H1 (cell line): Measurements from ENCODE around the gene GSTM2. TPM values are rescaled to one million over a fixed set of nuclear protein-coding genes. Genes with fewer than 3 reads are reported as not detected.

Experiments used
- CTCF ChIA-PET: fragments of 300-600 bp; sonication (Branson Sonifier 250); formaldehyde crosslinking; loops from one replicate; lab custom pipeline; 2021; ENCODE audit not compliant: partially characterized antibody; lab: Charles Lee
- POLR2A ChIA-PET: fragments of 300-600 bp; sonication (Branson Sonifier 250); formaldehyde crosslinking; loops from one replicate; lab custom pipeline; 2021; ENCODE audit warnings: inconsistent platforms; ENCODE audit not compliant: partially characterized antibody; lab: Charles Lee
- DNase-seq, 2 experiments: peaks; one replicate each; pipeline versions ENCODE4 v3.0.0 to v3.0.0-alpha.2; 2010 to 2022; ENCODE audit warnings: low spot score in 2 of 2, low read depth in 1 of 2, mixed read lengths in 1 of 2
- FAIRE-seq: peaks from 2 replicates; lab custom pipeline; 2011; peaks lifted over from hg19 to GRCh38; lab: Jason Lieb, UNC
- H2AFZ ChIP-seq: 2 replicates; pipeline ENCODE4 v1.8.1; 2012; ENCODE audit warnings: low read length, inconsistent platforms
- H2AK5ac ChIP-seq: 2 replicates; pipeline ENCODE4 v1.6.1; 2013; ENCODE audit warnings: low read depth, low read length
- H2BK120ac ChIP-seq: replicated peaks from 2 replicates; pipeline ENCODE3; 2013; ENCODE audit warnings: low read depth, low read length, inconsistent platforms
- H2BK12ac ChIP-seq: 2 replicates; pipeline ENCODE4 v1.6.1; 2013; ENCODE audit warnings: low read depth, low read length
- H2BK15ac ChIP-seq: 2 replicates; pipeline ENCODE4 v1.6.1; 2013; ENCODE audit warnings: low read length
- H2BK20ac ChIP-seq: 2 replicates; pipeline ENCODE4 v1.6.1; 2013; ENCODE audit warnings: low read length
- H2BK5ac ChIP-seq: 2 replicates; pipeline ENCODE4 v1.6.1; 2013; ENCODE audit warnings: low read depth, low read length
- H3K14ac ChIP-seq: 2 replicates; pipeline ENCODE4 v1.6.1; 2013; ENCODE audit warnings: inconsistent platforms; ENCODE audit not compliant: insufficient read length
- H3K18ac ChIP-seq: 2 replicates; pipeline ENCODE4 v1.6.1; 2013; ENCODE audit warnings: low read length; ENCODE audit errors: extremely low read depth
- H3K23ac ChIP-seq: 2 replicates; pipeline ENCODE4 v1.6.1; 2013; ENCODE audit warnings: inconsistent platforms; ENCODE audit not compliant: insufficient read length
- H3K23me2 ChIP-seq: 2 replicates; pipeline ENCODE4 v1.6.1; 2013; ENCODE audit warnings: low read depth, low read length
- H3K27ac ChIP-seq: 2 replicates; pipeline ENCODE4 v1.6.1; 2011; ENCODE audit warnings: low read depth, low read length, inconsistent platforms
- H3K27me3 ChIP-seq, 4 experiments: replicated peaks in 1 of 4; 1 replicate in 1 of 4; 2 replicates in 3 of 4; pipeline versions ENCODE4 v1.6.1 to v1.8.1; 2011 to 2013; ENCODE audit warnings: low read length in 3 of 4, mild to moderate bottlenecking in 3 of 4, inconsistent platforms in 2 of 4, mixed read lengths in 2 of 4, moderate library complexity in 1 of 4; ENCODE audit not compliant: control insufficient read depth in 3 of 4, insufficient read depth in 3 of 4; ENCODE audit errors: extremely low read depth in 1 of 4
- H3K36me3 ChIP-seq, 4 experiments: 2 replicates each; pipeline versions ENCODE4 v1.6.1 to v1.8.1; 2011 to 2013; ENCODE audit warnings: mild to moderate bottlenecking in 4 of 4, low read length in 3 of 4, moderate library complexity in 2 of 4, control low read depth in 1 of 4, inconsistent platforms in 1 of 4; ENCODE audit not compliant: insufficient read depth in 4 of 4, control insufficient read depth in 2 of 4
- H3K4ac ChIP-seq: replicated peaks from 2 replicates; pipeline ENCODE3; 2013; ENCODE audit warnings: low read length, low read depth, mixed read lengths, inconsistent platforms; ENCODE audit not compliant: insufficient read length
- H3K4me1 ChIP-seq, 4 experiments: replicated peaks in 1 of 4; 1 replicate in 1 of 4; 2 replicates in 3 of 4; pipeline versions ENCODE4 v1.6.1 to v1.8.1; 2011 to 2013; ENCODE audit warnings: low read length in 3 of 4, inconsistent platforms in 2 of 4, mixed read lengths in 1 of 4; ENCODE audit not compliant: insufficient read depth in 4 of 4, control insufficient read depth in 3 of 4
- H3K4me2 ChIP-seq, 2 experiments: 2 replicates each; pipeline versions ENCODE4 v1.6.1 to v1.8.1; 2011 to 2013; ENCODE audit warnings: low read depth in 2 of 2, low read length in 2 of 2, control low read depth in 1 of 2, inconsistent platforms in 1 of 2, mild to moderate bottlenecking in 1 of 2; ENCODE audit not compliant: insufficient read depth in 1 of 2
- H3K4me3 ChIP-seq, 4 experiments: fragments of 200-600, 300-600 bp in 1 of 4; sonication (generic), shearing (Covaris generic), sonication (Bioruptor Twin) in 1 of 4; 2 replicates each; pipeline versions ENCODE4 v1.5.1 to v1.8.1; 2011 to 2016; ENCODE audit warnings: low read length in 4 of 4, low read depth in 3 of 4, control low read depth in 2 of 4, inconsistent platforms in 2 of 4, mild to moderate bottlenecking in 2 of 4, mixed read lengths in 1 of 4, moderate library complexity in 1 of 4; ENCODE audit not compliant: insufficient read depth in 2 of 4; ENCODE audit errors: extremely low read depth in 1 of 4
- H3K56ac ChIP-seq: replicated peaks from 2 replicates; pipeline ENCODE3; 2013; ENCODE audit warnings: low read depth, mild to moderate bottlenecking, mixed read lengths, low read length, inconsistent platforms; ENCODE audit not compliant: insufficient read length
- H3K79me1 ChIP-seq: 2 replicates; pipeline ENCODE4 v1.6.1; 2013; ENCODE audit warnings: low read depth, low read length, control low read depth
- H3K79me2 ChIP-seq, 2 experiments: 2 replicates each; pipeline versions ENCODE4 v1.6.1 to v1.8.1; 2012 to 2013; ENCODE audit warnings: low read length in 2 of 2, mild to moderate bottlenecking in 2 of 2, inconsistent platforms in 1 of 2; ENCODE audit not compliant: insufficient read depth in 2 of 2, control insufficient read depth in 1 of 2
- H3K9ac ChIP-seq, 4 experiments: replicated peaks in 1 of 4; 1 replicate in 1 of 4; 2 replicates in 3 of 4; pipeline versions ENCODE4 v1.6.1 to v1.8.1; 2011 to 2013; ENCODE audit warnings: low read depth in 3 of 4, low read length in 3 of 4, control low read depth in 2 of 4, mild to moderate bottlenecking in 2 of 4, moderate library complexity in 2 of 4, inconsistent platforms in 1 of 4; ENCODE audit errors: extremely low read depth in 1 of 4
- H3K9me3 ChIP-seq, 2 experiments: 2 replicates each; pipeline versions ENCODE4 v1.6.1 to v1.8.1; 2012 to 2013; ENCODE audit warnings: mild to moderate bottlenecking in 2 of 2, moderate library complexity in 2 of 2, control low read depth in 1 of 2, inconsistent platforms in 1 of 2, low read depth in 1 of 2, low read length in 1 of 2, mixed read lengths in 1 of 2; ENCODE audit not compliant: insufficient read depth in 2 of 2
- H4K20me1 ChIP-seq, 2 experiments: replicated peaks in 1 of 2; 2 replicates each; pipeline versions ENCODE3 to v1.8.1; 2011 to 2013; ENCODE audit warnings: inconsistent platforms in 2 of 2, low read length in 2 of 2, mild to moderate bottlenecking in 1 of 2; ENCODE audit not compliant: insufficient read depth in 2 of 2, control insufficient read depth in 1 of 2
- H4K5ac ChIP-seq: 2 replicates; pipeline ENCODE4 v1.6.1; 2013; ENCODE audit warnings: low read length, low read depth, mixed read lengths, inconsistent platforms; ENCODE audit not compliant: insufficient read length
- H4K8ac ChIP-seq: 2 replicates; pipeline ENCODE4 v1.8.0; 2013; ENCODE audit warnings: mild to moderate bottlenecking, moderate library complexity, low read length, inconsistent platforms; ENCODE audit not compliant: insufficient read depth; ENCODE audit errors: extremely low read depth
- H4K91ac ChIP-seq: replicated peaks from 2 replicates; pipeline ENCODE3; 2013; ENCODE audit warnings: low read length, mixed read lengths, inconsistent platforms; ENCODE audit not compliant: insufficient read length
- CBX5 ChIP-seq: fragments of 300-800, 300-1000 bp; sonication (generic); IDR thresholded peaks from 2 replicates; pipeline ENCODE4 v1.7.1; 2016; ENCODE audit warnings: antibody characterized with exemption, low read length, low read depth
- CEBPB ChIP-seq: IDR thresholded peaks from 2 replicates; pipeline ENCODE4 v1.6.1; 2012; ENCODE audit warnings: low read depth, low read length
- CHD2 ChIP-seq: IDR thresholded peaks from 2 replicates; pipeline ENCODE4 v1.6.1; 2012; ENCODE audit warnings: low read length, improper control_type of control experiment
- CREB1 ChIP-seq: IDR thresholded peaks from 2 replicates; pipeline ENCODE4 v1.6.1; 2012; ENCODE audit warnings: inconsistent platforms
- JUND ChIP-seq: IDR thresholded peaks from 2 replicates; pipeline ENCODE4 v1.6.1; 2011; ENCODE audit warnings: mild to moderate bottlenecking, improper control_type of control experiment, low read length
- KDM5A ChIP-seq: fragments of 200-600 bp; IDR thresholded peaks from 2 replicates; pipeline ENCODE4 v1.7.1; 2012; ENCODE audit warnings: mild to moderate bottlenecking, low read length, inconsistent platforms, mixed read lengths
- NRF1 ChIP-seq: IDR thresholded peaks from 2 replicates; pipeline ENCODE4 v1.6.1; 2011; ENCODE audit warnings: mild to moderate bottlenecking, low read depth, low read length, improper control_type of control experiment
- PHF8 ChIP-seq: fragments of 200-600 bp; sonication (generic); conservative IDR thresholded peaks from 2 replicates; pipeline ENCODE4 v1.7.1; 2012; ENCODE audit warnings: low read depth, mild to moderate bottlenecking, inconsistent platforms, low read length, moderate library complexity
- RBBP5 ChIP-seq: IDR thresholded peaks from 2 replicates; pipeline ENCODE4 v1.7.1; 2012; ENCODE audit warnings: low read depth, mild to moderate bottlenecking, inconsistent platforms, low read length, moderate library complexity, borderline replicate concordance
- RNF2 ChIP-seq: fragments of 200-900, 300-1000 bp; sonication (generic); IDR thresholded peaks from 2 replicates; pipeline ENCODE4 v1.7.1; 2016; ENCODE audit warnings: borderline replicate concordance, low read depth, mild to moderate bottlenecking, antibody characterized with exemption, low read length; ENCODE audit not compliant: poor library complexity, severe bottlenecking; ENCODE audit errors: missing control alignments
- SUZ12 ChIP-seq: fragments of 200-600 bp; sonication (generic); IDR thresholded peaks from 2 replicates; pipeline ENCODE4 v1.6.1; 2012; ENCODE audit warnings: mild to moderate bottlenecking, inconsistent platforms, low read length, moderate library complexity, mixed read lengths
- WGBS, 2 experiments: shearing (Covaris generic) in 1 of 2; methylation state at CpG; one replicate each; pipeline versions ENCODE4 v1.1.6 to v1.1.7; 2013 to 2015; ENCODE audit warnings: low lambda C conversion rate in 2 of 2, mixed read lengths in 2 of 2, inconsistent platforms in 1 of 2, low coverage in 1 of 2, missing lambda C conversion rate in 1 of 2; ENCODE audit not compliant: insufficient replicate concordance in 2 of 2, insufficient coverage in 1 of 2, insufficient read length in 1 of 2; ENCODE audit errors: extremely low coverage in 1 of 2, missing lambda C conversion rate in 1 of 2; 5-methylcytosine and 5-hydroxymethylcytosine counted together
- polyA plus RNA-seq, 7 experiments: library from polyadenylated mRNA; depleted of rRNA in 3 of 7; stranded (reverse) in 5 of 7; unstranded in 2 of 7; fragments of >200 nt in 5 of 7; fragments of 200-250 nt in 2 of 7; gene quantifications; 1 replicate in 5 of 7; 2 replicates in 1 of 7; 4 replicates in 1 of 7; pipeline versions ENCODE4 v1.2.1 to v1.2.3, GENCODE V29; 2011 to 2013; ENCODE audit warnings: missing spikeins in 2 of 7, mixed read lengths in 2 of 7
- total RNA-seq: library from RNA; stranded (reverse); fragmentation: NEBNext Ultra II Directional; extraction: Animal tissue kit (Norgen Biotek cat#: 25700); gene quantifications from 2 replicates; pipeline ENCODE4 v1.2.1, GENCODE V29; 2021
- TF ChIP-seq, protein P1 (sequence below), 3 experiments: IDR thresholded peaks; 1 replicate in 2 of 3; 2 replicates in 1 of 3; pipeline versions ENCODE4 v1.5.1 to v1.6.1; 2011; ENCODE audit warnings: low read length in 3 of 3, mild to moderate bottlenecking in 3 of 3, inconsistent platforms in 2 of 3, low read depth in 1 of 3, moderate library complexity in 1 of 3; ENCODE audit not compliant: insufficient read depth in 1 of 3; ENCODE audit errors: control extremely low read depth in 1 of 3

GSTM2 gene
- total and polyA plus RNA-seq, 2 of the 8 experiments (the other 6 are each of a cell fraction or from before 2014, with no cell fraction given): 9.6 to 23.1 TPM

DNA sequence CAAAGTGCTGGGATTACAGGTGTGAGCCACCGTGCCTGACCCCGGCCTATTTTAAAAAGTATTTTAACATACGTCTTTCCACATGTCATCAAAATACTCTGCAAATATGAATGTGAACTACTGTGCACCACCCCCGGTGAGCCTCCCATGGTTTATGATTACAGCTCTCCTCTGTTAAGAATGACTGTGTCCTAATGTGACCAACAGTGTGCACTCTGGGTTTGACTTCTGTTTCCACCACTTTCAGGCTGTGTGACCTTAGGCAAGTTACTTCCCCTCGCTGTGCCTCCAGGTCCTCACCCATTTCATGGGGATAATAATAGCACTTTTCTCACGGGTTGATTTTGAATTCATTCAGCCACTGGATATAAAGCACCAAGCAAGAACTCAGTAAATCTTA, 33.6 kb upstream of the GSTM2 start:
- Histone ChIP-seq H3K27ac (no peak overlapping the region), H4K91ac (no peak overlapping the region)
- CTCF ChIA-PET: interaction anchor here (0.9 to 3.3 kb wide), 9 partner anchors 18 to 141 kb away, joined by 3 to 19 read pairs (median 3); no protein-coding TSS in a partner anchor

More for the DNA sequence above, 33.6 kb upstream of the GSTM2 start:
- H3K56ac ChIP-seq: no peak overlapping the region
- no peak for FAIRE-seq
- TF ChIP-seq KDM5A (no peak), SUZ12 (no peak), PHF8 (no peak), CREB1 (no peak), RNF2 (no peak), CHD2 (no peak), JUND (no peak), NRF1 (no peak), CBX5 (no peak), RBBP5 (no peak), CEBPB (no peak)
- TF ChIP-seq, protein P1, sequence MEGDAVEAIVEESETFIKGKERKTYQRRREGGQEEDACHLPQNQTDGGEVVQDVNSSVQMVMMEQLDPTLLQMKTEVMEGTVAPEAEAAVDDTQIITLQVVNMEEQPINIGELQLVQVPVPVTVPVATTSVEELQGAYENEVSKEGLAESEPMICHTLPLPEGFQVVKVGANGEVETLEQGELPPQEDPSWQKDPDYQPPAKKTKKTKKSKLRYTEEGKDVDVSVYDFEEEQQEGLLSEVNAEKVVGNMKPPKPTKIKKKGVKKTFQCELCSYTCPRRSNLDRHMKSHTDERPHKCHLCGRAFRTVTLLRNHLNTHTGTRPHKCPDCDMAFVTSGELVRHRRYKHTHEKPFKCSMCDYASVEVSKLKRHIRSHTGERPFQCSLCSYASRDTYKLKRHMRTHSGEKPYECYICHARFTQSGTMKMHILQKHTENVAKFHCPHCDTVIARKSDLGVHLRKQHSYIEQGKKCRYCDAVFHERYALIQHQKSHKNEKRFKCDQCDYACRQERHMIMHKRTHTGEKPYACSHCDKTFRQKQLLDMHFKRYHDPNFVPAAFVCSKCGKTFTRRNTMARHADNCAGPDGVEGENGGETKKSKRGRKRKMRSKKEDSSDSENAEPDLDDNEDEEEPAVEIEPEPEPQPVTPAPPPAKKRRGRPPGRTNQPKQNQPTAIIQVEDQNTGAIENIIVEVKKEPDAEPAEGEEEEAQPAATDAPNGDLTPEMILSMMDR (IDR thresholded peaks at IDR 0.05; ENCODE audit: control extremely low read depth in 1 of 3, insufficient read depth in 1 of 3, low read depth in 1 of 3, low read length in 3 of 3): no peak
- H2BK20ac ChIP-seq: no peak overlapping the region
- H2BK5ac ChIP-seq: no peak overlapping the region
- no peaks in the 10 kb centered on the region for H3K79me2 ChIP-seq
- POLR2A ChIA-PET: interaction anchor here (1.2 kb wide), 1 partner anchor 14 kb away, joined by 5 read pairs; no protein-coding TSS in a partner anchor
- peaks cover 5 to 8% (median 7%) of the 10 kb centered on the region in 4 experiments; a peak in 6 of 7 replicates for H3K4me1 ChIP-seq
- no peak overlapping the region for H4K5ac ChIP-seq
- no peak overlapping the region for H3K9ac ChIP-seq
- no peaks in the 10 kb centered on the region for H3K79me1 ChIP-seq
- H4K8ac ChIP-seq: no peak overlapping the region
- no peak for DNase-seq
- H3K14ac ChIP-seq: no peak overlapping the region
- H3K4me2 ChIP-seq: no peak overlapping the region
- 85% methylated on average over 6 of the region's 6 CpGs; no CpG with 5 or more reads in 1 of the 2 experiments for WGBS, 2 experiments
- no peaks in the 10 kb centered on the region for H3K27me3 ChIP-seq
- H4K20me1 ChIP-seq: peaks cover 0 to 10% of the 10 kb centered on the region in 2 experiments
- no peak overlapping the region for H2AFZ ChIP-seq
- no peak overlapping the region for H2BK12ac ChIP-seq
- H3K4ac ChIP-seq: no peak overlapping the region
- no peak overlapping the region for H2AK5ac ChIP-seq
- no peaks in the 10 kb centered on the region for H3K9me3 ChIP-seq
- H3K18ac ChIP-seq: no peak overlapping the region
- peaks cover 4 to 9% (median 6%) of the 10 kb centered on the region in 4 experiments; a peak in 7 of 8 replicates for H3K36me3 ChIP-seq
- no peak overlapping the region for H2BK120ac ChIP-seq
- H2BK15ac ChIP-seq: no peak overlapping the region
- H3K23ac ChIP-seq: no peak overlapping the region
- no peaks in the 10 kb centered on the region for H3K23me2 ChIP-seq
- no peak overlapping the region for H3K4me3 ChIP-seq
